ENCODE data around the gene MTM1. TPM values are rescaled to one million over a fixed set of nuclear protein-coding genes. Genes with fewer than 3 reads are reported as not detected.

Gene MTM1
- 15.0 TPM for polyA plus RNA-seq

- Mint-ChIP-seq H3K36me3 (no peaks in the 10 kb centered on the region), H3K27ac (peak within 1 kb of the TSS; percentile 62 to 92 (median 89)), H3K4me3 (peak within 1 kb of the TSS; percentile 88 to 96 (median 95)), H3K9me3 (peaks cover 0 to 4% (median 0%) of the 10 kb centered on the region in 3 donors), H3K27me3 (peaks cover 2% of the 10 kb centered on the region), H3K4me1 (peaks cover 21 to 52% (median 38%) of the 10 kb centered on the region in 3 donors)
These were observed at the start of gene MTM1 for GRCh38 chrX:150568320-150569154. Gene MTM1, plus strand, starts transcription at chrX:150568621. Its CDS starts 23,994 bp downstream, at chrX:150592615.

GRCh38 chrX:150522494-150522893, 45.9 kb upstream of the MTM1 start:
- Mint-ChIP-seq H3K27ac (no peak overlapping the region), H3K4me1 (no peaks in the 10 kb centered on the region), H3K4me3 (no peak overlapping the region), H3K36me3 (peaks cover 2% of the 10 kb centered on the region), H3K27me3 (peaks cover 1% of the 10 kb centered on the region), H3K9me3 (peaks cover 0 to 1% (median 0%) of the 10 kb centered on the region in 3 donors)

GRCh38 chrX:150525061-150525919, 43.1 kb upstream of the MTM1 start:
- no peak overlapping the region for H3K27ac Mint-ChIP-seq

DNA sequence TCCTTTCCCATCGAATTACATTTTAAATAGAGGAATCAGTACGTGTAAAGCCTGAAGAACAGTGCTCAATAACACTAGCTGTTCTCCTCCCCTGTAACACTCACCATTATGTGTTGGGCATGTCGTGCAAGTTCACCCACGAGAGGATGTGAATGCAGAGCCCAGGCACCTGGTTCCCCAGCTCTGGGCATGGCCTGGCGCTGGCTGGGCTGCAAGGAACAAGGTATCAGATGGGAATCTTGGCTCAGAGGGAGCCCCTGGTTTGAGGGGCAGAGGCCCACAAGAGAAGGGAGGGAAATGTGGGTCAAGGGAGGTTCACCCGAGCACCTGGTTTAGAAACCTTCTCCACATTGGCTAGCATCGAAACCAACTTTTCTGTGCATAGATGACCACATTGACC, 41.7 kb upstream of the MTM1 start:
- Mint-ChIP-seq H3K27ac (no peak overlapping the region), H3K4me1 (no peaks in the 10 kb centered on the region), H3K9me3 (peaks cover 0 to 1% (median 0%) of the 10 kb centered on the region in 3 donors), H3K4me3 (no peak overlapping the region), H3K36me3 (peaks cover 2% of the 10 kb centered on the region), H3K27me3 (peaks cover 3% of the 10 kb centered on the region)

More at GRCh38 chrX:150525061-150525919, 43.1 kb upstream of the MTM1 start:
- H3K4me1 Mint-ChIP-seq = no peaks in the 10 kb centered on the region
- peaks cover 2% of the 10 kb centered on the region for H3K36me3 Mint-ChIP-seq
- H3K27me3 Mint-ChIP-seq = peaks cover 3% of the 10 kb centered on the region
- H3K4me3 Mint-ChIP-seq = no peak overlapping the region
- H3K9me3 Mint-ChIP-seq = peaks cover 0 to 1% (median 0%) of the 10 kb centered on the region in 3 donors

- Mint-ChIP-seq H3K27ac (no peak overlapping the region), H3K4me1 (no peaks in the 10 kb centered on the region), H3K9me3 (peaks cover 0 to 1% (median 0%) of the 10 kb centered on the region in 3 donors), H3K4me3 (no peak overlapping the region), H3K36me3 (peaks cover 2% of the 10 kb centered on the region), H3K27me3 (peaks cover 3% of the 10 kb centered on the region)
These were observed 41.3 kb upstream of the MTM1 start for GRCh38 chrX:150527108-150527507.

DNA sequence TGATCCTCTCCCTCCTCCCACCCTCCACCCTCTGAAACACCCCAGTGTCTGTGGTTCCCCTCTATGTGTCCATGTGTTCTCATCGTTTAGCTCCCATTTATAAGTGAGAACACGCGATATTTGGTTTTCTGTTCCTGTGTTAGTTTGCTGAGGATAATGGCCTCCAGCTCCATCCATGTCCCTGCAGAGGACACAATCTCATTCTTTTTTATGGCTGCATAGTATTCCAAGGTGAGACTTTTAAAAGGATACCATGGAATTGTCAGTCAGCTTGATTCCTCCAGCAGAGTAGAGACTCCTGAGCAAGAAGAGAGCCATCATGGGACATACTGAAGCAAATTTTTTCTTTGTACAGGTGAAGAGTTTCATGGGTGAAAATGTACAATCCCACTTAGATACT, 38.8 kb upstream of the MTM1 start:
- H3K9me3 Mint-ChIP-seq = peaks cover 3 to 11% (median 6%) of the 10 kb centered on the region in 3 donors
- no peaks in the 10 kb centered on the region for H3K36me3 Mint-ChIP-seq
- peaks cover 3% of the 10 kb centered on the region for H3K27me3 Mint-ChIP-seq
- no peak overlapping the region for H3K4me3 Mint-ChIP-seq
- no peaks in the 10 kb centered on the region for H3K4me1 Mint-ChIP-seq
- H3K27ac Mint-ChIP-seq = no peak overlapping the region

DNA sequence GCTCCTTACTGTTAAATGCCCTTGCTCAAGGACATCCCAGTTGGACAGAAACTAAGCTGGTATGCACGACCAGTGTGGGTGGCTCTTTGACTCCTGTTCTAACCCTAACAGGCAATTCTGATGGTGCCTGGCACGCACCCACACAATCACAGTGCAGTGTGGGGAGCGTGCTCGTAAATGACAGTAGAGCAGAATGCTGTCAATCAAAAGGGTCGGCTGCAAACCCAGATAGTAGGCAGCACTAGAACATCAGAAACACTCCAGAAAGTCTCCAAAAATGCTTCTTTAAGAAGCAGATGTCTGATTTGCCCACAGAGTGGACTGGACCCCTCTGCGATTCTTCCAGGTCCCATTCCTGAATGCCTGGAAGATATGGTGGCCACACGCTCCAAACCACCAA, 37.6 kb upstream of the MTM1 start:
- Mint-ChIP-seq H3K36me3 (no peaks in the 10 kb centered on the region), H3K27ac (no peak overlapping the region), H3K4me3 (no peak overlapping the region), H3K27me3 (peaks cover 3% of the 10 kb centered on the region), H3K9me3 (peaks cover 3 to 15% (median 10%) of the 10 kb centered on the region in 3 donors), H3K4me1 (no peaks in the 10 kb centered on the region)

GRCh38 chrX:150531467-150531866, 37.0 kb upstream of the MTM1 start:
- H3K27ac Mint-ChIP-seq = no peak overlapping the region
- no peaks in the 10 kb centered on the region for H3K4me1 Mint-ChIP-seq
- peaks cover 5 to 22% (median 10%) of the 10 kb centered on the region in 3 donors for H3K9me3 Mint-ChIP-seq
- peaks cover 3% of the 10 kb centered on the region for H3K36me3 Mint-ChIP-seq
- H3K4me3 Mint-ChIP-seq = no peak overlapping the region
- H3K27me3 Mint-ChIP-seq = peaks cover 2% of the 10 kb centered on the region

- Mint-ChIP-seq H3K4me3 (peak overlapping the region in 1 of 4 donors; percentile 35), H3K27ac (no peak overlapping the region), H3K4me1 (no peaks in the 10 kb centered on the region), H3K36me3 (peaks cover 5% of the 10 kb centered on the region), H3K27me3 (peaks cover 2% of the 10 kb centered on the region), H3K9me3 (peaks cover 5 to 22% (median 9%) of the 10 kb centered on the region in 3 donors)
These were observed 34.6 kb upstream of the MTM1 start for GRCh38 chrX:150533863-150534262.

DNA sequence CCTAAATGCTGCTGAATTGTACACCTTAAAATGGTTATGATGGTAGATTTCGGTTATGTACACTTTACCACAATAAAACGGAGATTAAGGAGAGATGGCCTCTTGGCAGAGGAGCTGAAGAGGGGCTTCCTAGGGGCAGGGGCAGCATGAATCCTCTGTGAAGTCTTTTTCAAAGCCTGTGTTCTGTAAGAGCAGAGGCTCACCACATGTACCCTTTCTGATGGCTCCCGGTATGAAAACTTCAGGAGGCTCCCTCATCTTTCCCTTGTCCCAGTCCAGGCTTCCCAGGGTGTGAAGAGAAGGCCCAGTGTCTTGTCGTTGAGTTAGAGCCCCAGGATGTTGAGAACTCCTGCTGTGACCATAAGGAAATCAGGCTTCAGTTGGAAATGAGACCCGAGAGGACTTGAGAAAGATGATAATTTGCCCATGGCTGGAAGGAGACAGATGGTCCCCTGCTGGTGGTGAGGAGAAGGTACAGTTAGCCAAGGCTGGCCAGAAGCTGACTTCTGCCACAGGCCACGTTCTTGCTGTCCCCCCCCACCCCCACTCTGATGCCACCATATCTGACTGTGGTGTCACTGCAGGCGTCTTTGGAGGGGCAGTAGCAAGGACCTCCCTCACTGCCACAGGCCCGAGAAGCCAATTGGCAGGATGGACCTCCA, 31.8 kb upstream of the MTM1 start:
- Mint-ChIP-seq H3K27me3 (peaks cover 2% of the 10 kb centered on the region), H3K4me3 (no peak overlapping the region), H3K36me3 (peaks cover 5% of the 10 kb centered on the region), H3K4me1 (no peaks in the 10 kb centered on the region), H3K9me3 (peaks cover 5 to 22% (median 9%) of the 10 kb centered on the region in 3 donors), H3K27ac (no peak overlapping the region)

DNA sequence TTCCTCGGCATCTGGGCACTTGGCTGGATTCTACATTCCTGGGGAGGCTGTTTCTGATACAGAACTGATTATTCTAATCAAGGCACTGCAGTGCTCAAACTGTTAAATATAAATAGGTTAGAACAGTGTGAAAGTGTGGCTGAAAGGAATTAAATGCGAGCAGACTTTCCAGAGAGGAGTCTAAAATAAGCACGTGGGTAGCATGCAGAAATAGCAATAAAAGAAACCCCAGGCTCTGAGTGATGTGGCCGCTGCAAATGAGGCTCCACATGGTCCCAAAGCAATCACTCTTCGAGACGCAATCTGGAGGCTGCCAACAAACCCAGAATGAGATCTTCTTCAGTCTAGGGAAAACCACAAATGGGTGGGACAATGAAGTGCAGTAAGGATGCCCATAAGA, 30.6 kb upstream of the MTM1 start:
- no peak overlapping the region for H3K27ac Mint-ChIP-seq
- H3K4me3 Mint-ChIP-seq = no peak overlapping the region
- H3K4me1 Mint-ChIP-seq = peaks cover 0 to 1% (median 0%) of the 10 kb centered on the region in 3 donors
- H3K9me3 Mint-ChIP-seq = peaks cover 5 to 22% (median 9%) of the 10 kb centered on the region in 3 donors
- H3K27me3 Mint-ChIP-seq = peaks cover 2% of the 10 kb centered on the region
- H3K36me3 Mint-ChIP-seq = peaks cover 5% of the 10 kb centered on the region

- H3K27ac Mint-ChIP-seq = peak overlapping the region in 1 of 3 donors; percentile 20
- peaks cover 5% of the 10 kb centered on the region for H3K36me3 Mint-ChIP-seq
- peaks cover 8 to 11% (median 10%) of the 10 kb centered on the region in 3 donors for H3K4me1 Mint-ChIP-seq
- H3K4me3 Mint-ChIP-seq = no peak overlapping the region
- H3K27me3 Mint-ChIP-seq = peaks cover 2% of the 10 kb centered on the region
- H3K9me3 Mint-ChIP-seq = peaks cover 0 to 6% (median 2%) of the 10 kb centered on the region in 3 donors
These were observed 27.5 kb upstream of the MTM1 start for GRCh38 chrX:150540965-150541364.

DNA sequence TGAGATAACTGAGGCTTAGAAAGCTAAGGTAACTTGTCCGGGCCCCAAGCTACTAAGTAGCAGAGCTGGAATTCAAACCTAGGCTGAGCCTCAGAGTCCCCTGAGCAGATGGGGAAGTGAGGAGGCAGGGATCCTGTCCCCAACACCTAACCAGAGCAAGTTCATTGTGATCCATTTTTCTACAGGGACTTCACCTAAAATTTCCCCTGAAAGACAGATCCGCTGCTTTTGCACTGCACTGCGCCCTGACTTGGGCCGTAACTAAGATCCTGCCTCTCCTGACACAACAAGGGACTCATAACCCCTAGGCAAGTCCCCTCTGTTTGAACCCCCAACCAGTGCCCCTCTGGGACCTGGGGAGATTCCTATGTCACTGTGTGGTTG, 25.6 kb upstream of the MTM1 start:
- peak overlapping the region in 1 of 4 donors; percentile 45 for H3K4me3 Mint-ChIP-seq
- H3K27ac Mint-ChIP-seq = no peak overlapping the region
- no peaks in the 10 kb centered on the region for H3K36me3 Mint-ChIP-seq
- H3K27me3 Mint-ChIP-seq = peaks cover 6% of the 10 kb centered on the region
- no peaks in the 10 kb centered on the region for H3K9me3 Mint-ChIP-seq
- peaks cover 8 to 19% (median 17%) of the 10 kb centered on the region in 3 donors for H3K4me1 Mint-ChIP-seq

DNA sequence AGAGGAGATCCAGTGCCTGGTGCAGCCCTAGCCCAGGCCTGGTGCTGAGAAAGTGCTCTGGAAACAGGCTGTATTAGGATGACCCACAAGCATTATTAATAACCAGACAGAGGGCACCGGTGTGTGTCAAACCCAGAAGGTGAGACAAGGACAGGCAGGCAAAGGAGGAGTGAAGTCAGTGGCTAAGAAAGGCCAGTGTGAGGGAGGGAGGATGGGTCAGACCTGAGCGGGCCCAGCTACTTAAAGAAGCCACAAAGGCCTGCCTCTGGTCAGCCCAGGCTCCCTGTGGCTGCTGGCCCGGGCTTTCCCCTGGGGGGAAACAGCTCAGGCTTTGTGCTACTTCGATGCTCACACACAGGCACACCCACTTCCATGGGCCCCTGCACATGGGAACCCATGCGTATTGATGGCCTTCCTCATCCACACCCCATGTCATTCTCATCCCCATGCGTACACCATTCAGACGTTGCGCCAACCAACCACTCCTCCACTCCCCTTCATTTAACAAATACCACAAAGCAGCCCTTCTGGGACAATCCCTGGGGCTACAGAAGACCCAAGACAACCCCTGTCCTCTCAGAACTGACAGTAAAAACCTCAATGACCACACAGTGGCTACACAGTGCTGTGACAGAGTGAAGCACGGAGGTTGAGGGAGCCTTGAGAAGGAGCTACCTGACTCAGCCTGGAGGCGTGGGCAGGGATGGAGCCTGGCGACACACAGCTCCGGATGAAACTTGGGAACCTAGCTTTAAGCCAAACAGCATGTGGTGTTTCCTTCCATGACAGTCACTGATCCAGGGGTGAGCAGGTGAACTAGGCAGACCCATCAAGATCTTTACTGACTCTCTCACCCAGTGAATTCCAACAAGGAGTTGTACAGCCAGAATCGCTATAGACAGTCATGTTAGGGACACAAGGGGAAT, 24.9 kb upstream of the MTM1 start:
- Mint-ChIP-seq H3K27me3 (peaks cover 8% of the 10 kb centered on the region), H3K4me1 (peaks cover 9 to 21% (median 17%) of the 10 kb centered on the region in 3 donors), H3K27ac (peak overlapping the region in 1 of 3 donors; percentile 13), H3K4me3 (peak overlapping the region in 1 of 4 donors; percentile 45), H3K36me3 (no peaks in the 10 kb centered on the region), H3K9me3 (peaks cover 0 to 2% (median 0%) of the 10 kb centered on the region in 3 donors)

All from IgD-negative memory B cell (primary cell).